SK-N-SH (cell line): ENCODE results near the gene HEPN1. TPM values are rescaled to one million over a fixed set of nuclear protein-coding genes. Genes with fewer than 3 reads are reported as not detected.

Experiments
- CTCF ChIA-PET: fragments of 300-600, 350-600 bp; formaldehyde crosslinking; extraction: SDS; loops from one replicate; lab custom pipeline; 2021; lab: Yijun Ruan, JAX
- POLR2A ChIA-PET: fragments of 350-600 bp; sonication (Branson Sonifier 250); formaldehyde crosslinking; extraction: SDS; loops from one replicate; lab custom pipeline; 2020; ENCODE audit warnings: antibody characterized with exemption, inconsistent platforms; lab: Yijun Ruan, JAX
- DNase-seq: peaks from one replicate; pipeline ENCODE4 v3.0.0; 2012
- H2AFZ ChIP-seq: fragments of 200-600 bp; sonication (generic); 2 replicates; pipeline ENCODE4 v1.8.1; 2016; ENCODE audit warnings: antibody characterized with exemption, mild to moderate bottlenecking, low read depth
- H3F3A ChIP-seq: fragments of 200-600 bp; sonication (generic); replicated peaks from 2 replicates; pipeline ENCODE3; 2016; ENCODE audit warnings: antibody characterized with exemption, mild to moderate bottlenecking; ENCODE audit not compliant: insufficient read depth
- H3K27ac ChIP-seq, 2 experiments: fragments of 200-500 bp in 1 of 2; fragments of 200-600 bp in 1 of 2; sonication (Bioruptor generic) in 1 of 2; sonication (generic), shearing (Covaris generic) in 1 of 2; 2 replicates each; pipeline versions ENCODE4 v1.5.1 to v1.6.1; 2014 to 2016; ENCODE audit warnings: low read depth in 2 of 2, inconsistent platforms in 1 of 2, low read length in 1 of 2, mild to moderate bottlenecking in 1 of 2, mixed read lengths in 1 of 2
- H3K27me3 ChIP-seq: fragments of 200-600 bp; sonication (generic), shearing (Covaris generic); 2 replicates; pipeline ENCODE4 v1.6.1; 2016; ENCODE audit warnings: mixed run types; ENCODE audit not compliant: insufficient read depth
- H3K36me3 ChIP-seq, 2 experiments: fragments of 200-500 bp in 1 of 2; fragments of 200-600 bp in 1 of 2; sonication (Bioruptor generic) in 1 of 2; sonication (generic) in 1 of 2; replicated peaks in 1 of 2; 2 replicates each; pipeline versions ENCODE3 to v1.5.1; 2014 to 2016; ENCODE audit warnings: low read length in 1 of 2, mild to moderate bottlenecking in 1 of 2; ENCODE audit not compliant: insufficient read depth in 2 of 2, control insufficient read depth in 1 of 2
- H3K4me1 ChIP-seq, 2 experiments: fragments of 200-500 bp in 1 of 2; fragments of 200-600 bp in 1 of 2; sonication (Bioruptor generic) in 1 of 2; sonication (generic), shearing (Covaris generic) in 1 of 2; 2 replicates each; pipeline versions ENCODE4 v1.5.1 to v1.6.1; 2014 to 2016; ENCODE audit warnings: low read depth in 1 of 2, low read length in 1 of 2, mixed run types in 1 of 2; ENCODE audit not compliant: insufficient read depth in 2 of 2, control insufficient read depth in 1 of 2
- H3K4me2 ChIP-seq: fragments of 200-600 bp; sonication (generic), shearing (Covaris generic); 2 replicates; pipeline ENCODE4 v1.6.1; 2017; ENCODE audit warnings: mixed run types
- H3K4me3 ChIP-seq, 2 experiments: fragments of 200-500 bp in 1 of 2; fragments of 200-600 bp in 1 of 2; sonication (Bioruptor generic) in 1 of 2; sonication (generic), shearing (Covaris generic) in 1 of 2; 2 replicates each; pipeline versions ENCODE4 v1.5.1 to v1.8.1; 2014 to 2016; ENCODE audit warnings: low read depth in 2 of 2, inconsistent platforms in 1 of 2, low read length in 1 of 2, mild to moderate bottlenecking in 1 of 2, mixed read lengths in 1 of 2, moderate library complexity in 1 of 2
- H3K79me2 ChIP-seq: fragments of 200-600 bp; sonication (generic); 2 replicates; pipeline ENCODE4 v1.8.1; 2017; ENCODE audit warnings: mild to moderate bottlenecking; ENCODE audit not compliant: insufficient read depth
- H3K9ac ChIP-seq: fragments of 200-600 bp; sonication (generic); 2 replicates; pipeline ENCODE4 v1.6.1; 2017; ENCODE audit warnings: mixed run types
- H3K9me2 ChIP-seq: fragments of 200-600 bp; sonication (generic); 2 replicates; pipeline ENCODE4 v1.6.1; 2017; ENCODE audit warnings: mixed run types
- H3K9me3 ChIP-seq: fragments of 200-600 bp; sonication (generic); 2 replicates; pipeline ENCODE4 v1.6.1; 2017; ENCODE audit warnings: mixed run types, mild to moderate bottlenecking, moderate library complexity
- H4K20me1 ChIP-seq: fragments of 200-600 bp; sonication (generic); 2 replicates; pipeline ENCODE4 v1.6.1; 2017; ENCODE audit warnings: mild to moderate bottlenecking, mixed run types; ENCODE audit not compliant: insufficient read depth
- CHD2 ChIP-seq: fragments of 150-350 bp; IDR thresholded peaks from 2 replicates; pipeline ENCODE4 v1.6.1; 2018; ENCODE audit warnings: low read length; ENCODE audit not compliant: partially characterized antibody
- ELF1 ChIP-seq: IDR thresholded peaks from 2 replicates; pipeline ENCODE4 v1.4.0; 2012
- EP300 ChIP-seq, 2 experiments: IDR thresholded peaks; 2 replicates each; pipeline versions ENCODE4 v1.4.0 to v1.6.1; 2012; ENCODE audit warnings: borderline replicate concordance in 1 of 2, low read depth in 1 of 2, low read length in 1 of 2
- FOSL2 ChIP-seq: IDR thresholded peaks from 2 replicates; pipeline ENCODE4 v1.4.0; 2012; ENCODE audit warnings: low read depth, mild to moderate bottlenecking, moderate library complexity, borderline replicate concordance
- FOXM1 ChIP-seq: IDR thresholded peaks from 2 replicates; pipeline ENCODE4 v1.4.0; 2012; ENCODE audit warnings: low read depth, mild to moderate bottlenecking
- JUND ChIP-seq: IDR thresholded peaks from 2 replicates; pipeline ENCODE4 v1.4.0; 2012
- MXI1 ChIP-seq: IDR thresholded peaks from 2 replicates; pipeline ENCODE4 v1.6.1; 2012; ENCODE audit warnings: mild to moderate bottlenecking, low read depth, low read length, improper control_type of control experiment
- NFIC ChIP-seq: IDR thresholded peaks from 2 replicates; pipeline ENCODE4 v1.4.0; 2012; ENCODE audit warnings: borderline replicate concordance
- PBX3 ChIP-seq: IDR thresholded peaks from 2 replicates; pipeline ENCODE4; 2012
- POLR2AphosphoS5 ChIP-seq: IDR thresholded peaks from 2 replicates; pipeline ENCODE4 v1.6.1; 2012; ENCODE audit warnings: low read depth, low read length
- RXRA ChIP-seq: IDR thresholded peaks from 2 replicates; pipeline ENCODE4 v1.4.0; 2012; ENCODE audit warnings: low read depth, mild to moderate bottlenecking, borderline replicate concordance
- SMC3 ChIP-seq: IDR thresholded peaks from 2 replicates; pipeline ENCODE4 v1.6.1; 2012; ENCODE audit warnings: low read depth, low read length, improper control_type of control experiment
- TCF12 ChIP-seq: IDR thresholded peaks from 2 replicates; pipeline ENCODE4 v1.4.0; 2012
- USF2 ChIP-seq: fragments of 150-350 bp; IDR thresholded peaks from 2 replicates; pipeline ENCODE4 v1.6.1; 2017; ENCODE audit warnings: antibody characterized with exemption, low read length, low read depth, borderline replicate concordance
- WGBS: methylation state at CpG from one replicate; pipeline ENCODE4 v1.1.6; 2017; ENCODE audit warnings: low lambda C conversion rate; 5-methylcytosine and 5-hydroxymethylcytosine counted together
- polyA plus RNA-seq, 3 experiments: library from polyadenylated mRNA; depleted of rRNA; stranded (reverse); fragments of >200 nt; gene quantifications; 2 replicates each; pipeline ENCODE4 v1.2.3, GENCODE V29; 2012
- TF ChIP-seq, protein P1 (sequence below): fragments of 200-600 bp; sonication (generic); IDR thresholded peaks from 2 replicates; pipeline ENCODE4 v1.6.1; 2017; ENCODE audit warnings: antibody characterized with exemption, mild to moderate bottlenecking, moderate library complexity
- TF ChIP-seq, protein P2 (sequence below): IDR thresholded peaks from 2 replicates; pipeline ENCODE4 v1.6.1; 2012; ENCODE audit warnings: mild to moderate bottlenecking, low read depth, low read length, moderate library complexity
- TF ChIP-seq, protein P3 (sequence below): IDR thresholded peaks from 2 replicates; pipeline ENCODE4 v1.4.0; 2012; ENCODE audit warnings: low read depth, borderline replicate concordance

Gene HEPN1
- polyA plus RNA-seq, 1 of the 3 experiments (the other 2 are of a cell fraction), result not detected

- H3K27ac ChIP-seq, result peak overlapping the region; percentile 78 to 96; a peak in 3 of 4 replicates
- CTCF ChIA-PET, result interaction anchor here (1.1 to 1.5 kb wide), 4 partner anchors 17 to 507 kb away, joined by 3 to 4 read pairs (median 4); no protein-coding TSS in a partner anchor
- peak overlapping the region; percentile 56; the same call in 1 of the 2 replicates for H3K4me2 ChIP-seq
- H3K27me3 ChIP-seq, result no peaks in the 10 kb centered on the region
- no peaks in the 10 kb centered on the region for H3K79me2 ChIP-seq
- 29% methylated on average over 3 of the region's 3 CpGs for WGBS
- peak overlapping the region; percentile 64 for H3K9ac ChIP-seq
- no peak overlapping the region for H3K4me3 ChIP-seq
- H2AFZ ChIP-seq, result peak overlapping the region; percentile 64; the same call in 1 of the 2 replicates
- POLR2A ChIA-PET, result no interaction called here
- H3K9me3 ChIP-seq, result no peaks in the 10 kb centered on the region
- H3K4me1 ChIP-seq, result peaks cover 4 to 34% of the 10 kb centered on the region in 2 experiments; a peak in 3 of 4 replicates
- DNase-seq, result peak; percentile 15
- H3F3A ChIP-seq, result peaks cover 37% of the 10 kb centered on the region
- no peaks in the 10 kb centered on the region for H4K20me1 ChIP-seq
- H3K9me2 ChIP-seq, result no peaks in the 10 kb centered on the region
- TF ChIP-seq RXRA (0 out of 2 replicates have a peak, but pooled peaks have one; percentile 36), JUND (peak; percentile 76), MXI1 (no peak), TCF12 (peak; percentile 36; the same call in 1 of the 2 replicates), POLR2AphosphoS5 (peak; percentile 67; the same call in 1 of the 2 replicates), PBX3 (peak; percentile 46; the same call in 1 of the 2 replicates), FOSL2 (peak; percentile 89), FOXM1 (no peak), NFIC (no peak)
- TF ChIP-seq, protein P1, sequence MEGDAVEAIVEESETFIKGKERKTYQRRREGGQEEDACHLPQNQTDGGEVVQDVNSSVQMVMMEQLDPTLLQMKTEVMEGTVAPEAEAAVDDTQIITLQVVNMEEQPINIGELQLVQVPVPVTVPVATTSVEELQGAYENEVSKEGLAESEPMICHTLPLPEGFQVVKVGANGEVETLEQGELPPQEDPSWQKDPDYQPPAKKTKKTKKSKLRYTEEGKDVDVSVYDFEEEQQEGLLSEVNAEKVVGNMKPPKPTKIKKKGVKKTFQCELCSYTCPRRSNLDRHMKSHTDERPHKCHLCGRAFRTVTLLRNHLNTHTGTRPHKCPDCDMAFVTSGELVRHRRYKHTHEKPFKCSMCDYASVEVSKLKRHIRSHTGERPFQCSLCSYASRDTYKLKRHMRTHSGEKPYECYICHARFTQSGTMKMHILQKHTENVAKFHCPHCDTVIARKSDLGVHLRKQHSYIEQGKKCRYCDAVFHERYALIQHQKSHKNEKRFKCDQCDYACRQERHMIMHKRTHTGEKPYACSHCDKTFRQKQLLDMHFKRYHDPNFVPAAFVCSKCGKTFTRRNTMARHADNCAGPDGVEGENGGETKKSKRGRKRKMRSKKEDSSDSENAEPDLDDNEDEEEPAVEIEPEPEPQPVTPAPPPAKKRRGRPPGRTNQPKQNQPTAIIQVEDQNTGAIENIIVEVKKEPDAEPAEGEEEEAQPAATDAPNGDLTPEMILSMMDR, result peak; percentile 27
- no peaks in the 10 kb centered on the region for H3K36me3 ChIP-seq
Observed at GRCh38 chr11:124898263-124898680, 20.8 kb upstream of the HEPN1 start.

DNA sequence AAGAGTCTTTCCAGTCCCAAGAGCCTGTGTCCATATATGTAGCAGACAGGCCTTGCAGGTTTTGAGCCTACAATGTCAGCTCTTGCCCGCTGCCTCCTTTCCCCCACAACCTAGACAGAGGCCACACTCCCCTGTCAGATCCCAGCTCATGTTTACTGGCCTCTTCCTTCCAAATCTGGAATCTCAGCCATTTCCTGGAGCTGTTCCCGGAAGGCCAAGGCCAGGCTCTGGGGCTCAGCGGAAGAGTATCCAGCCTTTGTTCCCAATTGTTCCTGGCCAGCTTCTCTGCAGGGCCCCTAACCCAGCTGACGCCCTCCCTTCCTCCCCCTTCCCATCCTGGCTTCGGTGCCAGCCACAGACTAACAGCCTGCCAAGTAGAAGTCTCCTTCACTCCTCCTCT, 20.3 kb upstream of the HEPN1 start:
- 34% methylated on average over 5 of the region's 5 CpGs for WGBS
- Histone ChIP-seq H3K4me2 (peak overlapping the region; percentile 56), H3K9me3 (no peaks in the 10 kb centered on the region), H4K20me1 (no peaks in the 10 kb centered on the region), H3K9me2 (no peaks in the 10 kb centered on the region), H3K27ac (peak overlapping the region; percentile 78 to 96), H3K36me3 (no peaks in the 10 kb centered on the region), H3K9ac (peak overlapping the region; percentile 64), H3K79me2 (no peaks in the 10 kb centered on the region), H3F3A (peaks cover 37% of the 10 kb centered on the region), H3K4me3 (no peak overlapping the region), H3K27me3 (no peaks in the 10 kb centered on the region), H3K4me1 (peaks cover 4 to 34% of the 10 kb centered on the region in 2 experiments; a peak in 3 of 4 replicates), H2AFZ (peak overlapping the region; percentile 64)
- peak; percentile 20 for DNase-seq
- ChIA-PET CTCF (interaction anchor here (1.0 to 1.5 kb wide), 4 partner anchors 17 to 507 kb away, joined by 3 to 4 read pairs (median 4); no protein-coding TSS in a partner anchor), POLR2A (no interaction called here)
- peak in 1 of 2 experiments; percentile 33; a peak in 1 of 4 replicates for TF ChIP-seq EP300 (IDR thresholded peaks at IDR 0.05; ENCODE audit: borderline replicate concordance in 1 of 2, low read depth in 1 of 2, low read length in 1 of 2)
- TF ChIP-seq ELF1, result peak; percentile 53; the same call in 1 of the 2 replicates
- TF ChIP-seq RXRA, result 0 out of 2 replicates have a peak, but pooled peaks have one; percentile 18
- peak; percentile 89 for TF ChIP-seq NFIC
- no peak for TF ChIP-seq SMC3
- TF ChIP-seq, protein P2, sequence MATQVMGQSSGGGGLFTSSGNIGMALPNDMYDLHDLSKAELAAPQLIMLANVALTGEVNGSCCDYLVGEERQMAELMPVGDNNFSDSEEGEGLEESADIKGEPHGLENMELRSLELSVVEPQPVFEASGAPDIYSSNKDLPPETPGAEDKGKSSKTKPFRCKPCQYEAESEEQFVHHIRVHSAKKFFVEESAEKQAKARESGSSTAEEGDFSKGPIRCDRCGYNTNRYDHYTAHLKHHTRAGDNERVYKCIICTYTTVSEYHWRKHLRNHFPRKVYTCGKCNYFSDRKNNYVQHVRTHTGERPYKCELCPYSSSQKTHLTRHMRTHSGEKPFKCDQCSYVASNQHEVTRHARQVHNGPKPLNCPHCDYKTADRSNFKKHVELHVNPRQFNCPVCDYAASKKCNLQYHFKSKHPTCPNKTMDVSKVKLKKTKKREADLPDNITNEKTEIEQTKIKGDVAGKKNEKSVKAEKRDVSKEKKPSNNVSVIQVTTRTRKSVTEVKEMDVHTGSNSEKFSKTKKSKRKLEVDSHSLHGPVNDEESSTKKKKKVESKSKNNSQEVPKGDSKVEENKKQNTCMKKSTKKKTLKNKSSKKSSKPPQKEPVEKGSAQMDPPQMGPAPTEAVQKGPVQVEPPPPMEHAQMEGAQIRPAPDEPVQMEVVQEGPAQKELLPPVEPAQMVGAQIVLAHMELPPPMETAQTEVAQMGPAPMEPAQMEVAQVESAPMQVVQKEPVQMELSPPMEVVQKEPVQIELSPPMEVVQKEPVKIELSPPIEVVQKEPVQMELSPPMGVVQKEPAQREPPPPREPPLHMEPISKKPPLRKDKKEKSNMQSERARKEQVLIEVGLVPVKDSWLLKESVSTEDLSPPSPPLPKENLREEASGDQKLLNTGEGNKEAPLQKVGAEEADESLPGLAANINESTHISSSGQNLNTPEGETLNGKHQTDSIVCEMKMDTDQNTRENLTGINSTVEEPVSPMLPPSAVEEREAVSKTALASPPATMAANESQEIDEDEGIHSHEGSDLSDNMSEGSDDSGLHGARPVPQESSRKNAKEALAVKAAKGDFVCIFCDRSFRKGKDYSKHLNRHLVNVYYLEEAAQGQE, result peak; percentile 44; the same call in 1 of the 2 replicates
- TF ChIP-seq, protein P3, sequence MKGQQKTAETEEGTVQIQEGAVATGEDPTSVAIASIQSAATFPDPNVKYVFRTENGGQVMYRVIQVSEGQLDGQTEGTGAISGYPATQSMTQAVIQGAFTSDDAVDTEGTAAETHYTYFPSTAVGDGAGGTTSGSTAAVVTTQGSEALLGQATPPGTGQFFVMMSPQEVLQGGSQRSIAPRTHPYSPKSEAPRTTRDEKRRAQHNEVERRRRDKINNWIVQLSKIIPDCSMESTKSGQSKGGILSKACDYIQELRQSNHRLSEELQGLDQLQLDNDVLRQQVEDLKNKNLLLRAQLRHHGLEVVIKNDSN, result no peak
- TF ChIP-seq FOXM1, result 0 out of 2 replicates have a peak, but pooled peaks have one; percentile 42
- peak; percentile 3 for TF ChIP-seq TCF12
- no peak for TF ChIP-seq CHD2
- no peak for TF ChIP-seq USF2
